PC-3 (cell line): ENCODE results near the gene HDAC4.

Source experiments
- EZH2 ChIP-seq: fragments of 300-600 bp; sonication (generic); IDR thresholded peaks from one replicate; pipeline ENCODE4 v1.6.1; 2017; ENCODE audit warnings: antibody characterized with exemption, mild to moderate bottlenecking, low read length; ENCODE audit not compliant: unreplicated experiment
- TF ChIP-seq, protein P1 (sequence below): fragments of 300-600 bp; sonication (generic); conservative IDR thresholded peaks from 2 replicates; pipeline ENCODE4 v1.5.1; 2017; ENCODE audit warnings: antibody characterized with exemption, low read depth, mild to moderate bottlenecking, low read length

DNA sequence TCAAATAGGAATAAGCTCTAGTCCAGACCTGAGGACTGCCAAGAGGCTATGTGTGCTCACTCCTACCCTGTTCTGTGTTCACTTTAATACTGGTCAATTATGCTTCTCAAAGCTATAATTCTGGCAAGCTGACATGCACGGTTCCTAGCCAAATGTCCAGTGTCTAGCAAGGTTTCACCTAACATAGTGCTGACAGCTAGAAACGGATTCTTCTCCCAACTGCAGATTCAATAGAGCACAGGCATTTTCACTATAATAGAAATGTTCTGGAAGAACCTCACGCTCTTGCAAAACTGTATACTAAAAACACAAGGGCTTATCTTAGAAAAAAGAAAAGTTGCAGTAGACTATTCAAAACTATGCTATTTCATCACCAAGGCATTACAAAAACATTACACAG is 45.1 kb downstream of the HDAC4 start:
- TF ChIP-seq, protein P1, sequence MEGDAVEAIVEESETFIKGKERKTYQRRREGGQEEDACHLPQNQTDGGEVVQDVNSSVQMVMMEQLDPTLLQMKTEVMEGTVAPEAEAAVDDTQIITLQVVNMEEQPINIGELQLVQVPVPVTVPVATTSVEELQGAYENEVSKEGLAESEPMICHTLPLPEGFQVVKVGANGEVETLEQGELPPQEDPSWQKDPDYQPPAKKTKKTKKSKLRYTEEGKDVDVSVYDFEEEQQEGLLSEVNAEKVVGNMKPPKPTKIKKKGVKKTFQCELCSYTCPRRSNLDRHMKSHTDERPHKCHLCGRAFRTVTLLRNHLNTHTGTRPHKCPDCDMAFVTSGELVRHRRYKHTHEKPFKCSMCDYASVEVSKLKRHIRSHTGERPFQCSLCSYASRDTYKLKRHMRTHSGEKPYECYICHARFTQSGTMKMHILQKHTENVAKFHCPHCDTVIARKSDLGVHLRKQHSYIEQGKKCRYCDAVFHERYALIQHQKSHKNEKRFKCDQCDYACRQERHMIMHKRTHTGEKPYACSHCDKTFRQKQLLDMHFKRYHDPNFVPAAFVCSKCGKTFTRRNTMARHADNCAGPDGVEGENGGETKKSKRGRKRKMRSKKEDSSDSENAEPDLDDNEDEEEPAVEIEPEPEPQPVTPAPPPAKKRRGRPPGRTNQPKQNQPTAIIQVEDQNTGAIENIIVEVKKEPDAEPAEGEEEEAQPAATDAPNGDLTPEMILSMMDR: no peak
- no peak for TF ChIP-seq EZH2
